GM23338 (cell line): ENCODE measurements around the gene ZFP14. TPM values are rescaled to one million over a fixed set of nuclear protein-coding genes. Genes with fewer than 3 reads are reported as not detected.

Experiments used
- ATAC-seq: fragments of 200-7000 bp; cut with Tn5 transposase; 3 replicates; pipeline ENCODE4 v1.9.1; 2020
- DNase-seq: peaks from one replicate; pipeline ENCODE4 v3.0.0-alpha.2; 2015; ENCODE audit warnings: low spot score
- H2AFZ ChIP-seq: fragments of 200-600 bp; sonication (generic); 2 replicates; pipeline ENCODE4 v1.8.0; 2016; ENCODE audit warnings: antibody characterized with exemption, mild to moderate bottlenecking, moderate library complexity
- H3F3A ChIP-seq: fragments of 200-600 bp; sonication (generic); replicated peaks from 2 replicates; pipeline ENCODE4 v1.8.0; 2017; ENCODE audit warnings: antibody characterized with exemption, mixed run types, low read depth
- H3K27ac ChIP-seq: fragments of 200-600 bp; sonication (generic); 2 replicates; pipeline ENCODE4 v1.6.1; 2016; ENCODE audit warnings: low read depth
- H3K27me3 ChIP-seq: fragments of 200-600 bp; sonication (generic); 2 replicates; pipeline ENCODE4 v1.8.0; 2016; ENCODE audit warnings: mild to moderate bottlenecking, mixed run types, moderate library complexity; ENCODE audit not compliant: insufficient read depth
- H3K36me3 ChIP-seq: fragments of 200-600 bp; sonication (generic); 2 replicates; pipeline ENCODE4 v1.8.0; 2016; ENCODE audit warnings: mild to moderate bottlenecking; ENCODE audit not compliant: insufficient read depth
- H3K4me1 ChIP-seq: fragments of 200-600 bp; sonication (generic); 2 replicates; pipeline ENCODE4 v1.8.0; 2016; ENCODE audit warnings: mild to moderate bottlenecking, moderate library complexity; ENCODE audit not compliant: insufficient read depth
- H3K4me2 ChIP-seq: fragments of 200-600 bp; sonication (generic); 2 replicates; pipeline ENCODE4 v1.7.1; 2017; ENCODE audit warnings: mixed run types
- H3K4me3 ChIP-seq: fragments of 200-600 bp; sonication (generic); 2 replicates; pipeline ENCODE4 v1.6.1; 2016; ENCODE audit warnings: mixed run types
- H3K79me2 ChIP-seq: fragments of 200-600 bp; sonication (generic); replicated peaks from 2 replicates; pipeline ENCODE4 v1.8.0; 2017; ENCODE audit warnings: mild to moderate bottlenecking; ENCODE audit not compliant: insufficient read depth
- H3K9me2 ChIP-seq: fragments of 200-600 bp; sonication (generic); 2 replicates; pipeline ENCODE4 v1.8.0; 2017; ENCODE audit not compliant: insufficient read depth
- H4K20me1 ChIP-seq: fragments of 200-600 bp; sonication (generic); replicated peaks from 2 replicates; pipeline ENCODE4 v1.8.0; 2017; ENCODE audit warnings: mild to moderate bottlenecking; ENCODE audit not compliant: insufficient read depth
- H3K27ac Mint-ChIP-seq: 2 replicates; pipeline ENCODE4 v1.8.0; 2020; ENCODE audit warnings: inconsistent platforms, mild to moderate bottlenecking, moderate library complexity, mixed read lengths
- H3K27me3 Mint-ChIP-seq: 3 replicates; pipeline ENCODE4 v1.8.0; 2022; ENCODE audit warnings: low read depth, mild to moderate bottlenecking, moderate library complexity, mixed read lengths, inconsistent platforms; ENCODE audit not compliant: insufficient read depth, poor library complexity
- H3K36me3 Mint-ChIP-seq: 3 replicates; pipeline ENCODE4 v1.8.0; 2021; ENCODE audit warnings: low read depth, mild to moderate bottlenecking, inconsistent platforms, moderate library complexity, mixed read lengths
- H3K4me1 Mint-ChIP-seq: 3 replicates; pipeline ENCODE4 v1.8.0; 2020; ENCODE audit warnings: mild to moderate bottlenecking, inconsistent platforms, mixed read lengths
- H3K4me3 Mint-ChIP-seq: 3 replicates; pipeline ENCODE4 v1.8.0; 2021; ENCODE audit warnings: moderate library complexity, mild to moderate bottlenecking, inconsistent platforms, mixed read lengths
- H3K9me3 Mint-ChIP-seq: 3 replicates; pipeline ENCODE4 v1.8.0; 2020; ENCODE audit warnings: moderate library complexity, mild to moderate bottlenecking, inconsistent platforms, mixed read lengths
- CREB1 ChIP-seq: fragments of 250-450 bp; sonication (Bioruptor Pico); IDR thresholded peaks from 2 replicates; pipeline ENCODE4 v1.5.0; 2020; ENCODE audit warnings: low read depth, mild to moderate bottlenecking, moderate library complexity
- EZH2 ChIP-seq: fragments of 200-600 bp; sonication (generic); IDR thresholded peaks from one replicate; pipeline ENCODE4 v1.8.0; 2017; ENCODE audit warnings: antibody characterized with exemption, mild to moderate bottlenecking, low read depth; ENCODE audit not compliant: unreplicated experiment
- EZH2phosphoT487 ChIP-seq: fragments of 200-600 bp; sonication (generic); IDR thresholded peaks from one replicate; pipeline ENCODE4 v1.8.1; 2018; ENCODE audit warnings: antibody characterized with exemption; ENCODE audit not compliant: unreplicated experiment
- JUNB ChIP-seq: IDR thresholded peaks from one replicate; pipeline ENCODE4 v1.6.1; 2016; ENCODE audit warnings: antibody characterized with exemption; ENCODE audit not compliant: unreplicated experiment
- NANOG ChIP-seq: IDR thresholded peaks from 2 replicates; pipeline ENCODE4 v1.6.1; 2016; ENCODE audit warnings: antibody characterized with exemption, borderline replicate concordance
- POLR2AphosphoS5 ChIP-seq: IDR thresholded peaks from 2 replicates; pipeline ENCODE4 v1.6.1; 2016; ENCODE audit warnings: antibody characterized with exemption, low read depth
- STAT1 ChIP-seq: IDR thresholded peaks from one replicate; pipeline ENCODE4 v1.6.1; 2016; ENCODE audit warnings: antibody characterized with exemption; ENCODE audit not compliant: unreplicated experiment
- ZNF114 ChIP-seq: fragments of 250-450 bp; sonication (Bioruptor Pico); IDR thresholded peaks from 2 replicates; pipeline ENCODE4 v1.5.0; 2020; ENCODE audit warnings: mild to moderate bottlenecking, moderate library complexity
- ZNF331 ChIP-seq: fragments of 250-450 bp; sonication (Bioruptor Pico); IDR thresholded peaks from 2 replicates; pipeline ENCODE4 v1.5.0; 2020; ENCODE audit warnings: low read depth, mild to moderate bottlenecking, moderate library complexity
- polyA plus RNA-seq: library from polyadenylated mRNA; unstranded; fragments of >200 nt; fragmentation: Nextera tagmentation; extraction: Ambion mirVana; gene quantifications from 2 replicates; pipeline ENCODE4 v1.2.1, GENCODE V29; 2016
- total RNA-seq: library from RNA; depleted of rRNA; stranded (reverse); fragments of >200 nt; shearing (Covaris generic); gene quantifications from 2 replicates; pipeline ENCODE4 v1.2.3, GENCODE V29; 2014
- TF ChIP-seq, protein P1 (sequence below): fragments of 250-450 bp; sonication (Bioruptor Pico); IDR thresholded peaks from 2 replicates; pipeline ENCODE4 v1.5.0; 2020; ENCODE audit warnings: mild to moderate bottlenecking, moderate library complexity
- TF ChIP-seq, protein P2 (sequence below), 2 experiments: fragments of 200-600 bp in 1 of 2; sonication (generic) in 1 of 2; conservative IDR thresholded peaks; 2 replicates each; pipeline versions ENCODE4 v1.5.1 to v1.6.1; 2016 to 2017; ENCODE audit warnings: antibody characterized with exemption in 2 of 2, low read depth in 2 of 2, mild to moderate bottlenecking in 2 of 2, moderate library complexity in 1 of 2
- TF ChIP-seq, protein P3 (sequence below): IDR thresholded peaks from 2 replicates; pipeline ENCODE4 v1.6.1; 2016; ENCODE audit warnings: antibody characterized with exemption
- TF ChIP-seq, protein P4 (sequence below): IDR thresholded peaks from one replicate; pipeline ENCODE4 v1.6.1; 2018; ENCODE audit warnings: antibody characterized with exemption; ENCODE audit not compliant: unreplicated experiment

ZFP14 gene
- total and polyA plus RNA-seq, 2 experiments from 2014 or later = 9.0 to 10.4 TPM

DNA sequence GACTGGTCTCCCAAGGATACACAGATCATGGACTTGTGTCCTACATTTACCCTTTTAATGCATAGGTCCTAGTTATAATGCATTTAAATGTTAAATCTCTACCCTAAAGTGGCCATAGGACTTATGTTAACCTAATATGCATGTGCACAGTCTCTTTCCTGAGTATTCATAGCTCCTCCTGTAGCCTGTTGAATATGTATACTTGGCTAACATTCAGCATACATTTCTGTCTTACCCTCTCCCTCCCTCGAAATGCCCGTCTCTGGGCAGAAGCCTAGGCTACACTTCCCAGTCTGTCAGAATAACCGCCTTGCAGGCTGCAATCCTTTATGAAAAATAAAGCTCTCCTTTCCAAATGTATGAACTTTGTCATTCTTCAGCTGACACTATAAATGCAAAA is 25.5 kb upstream of the ZFP14 start:
- peaks cover 31% of the 10 kb centered on the region for H3K36me3 ChIP-seq
- H3K4me1 ChIP-seq = no peaks in the 10 kb centered on the region
- no peaks in the 10 kb centered on the region for H3F3A ChIP-seq
- TF ChIP-seq, protein P1, sequence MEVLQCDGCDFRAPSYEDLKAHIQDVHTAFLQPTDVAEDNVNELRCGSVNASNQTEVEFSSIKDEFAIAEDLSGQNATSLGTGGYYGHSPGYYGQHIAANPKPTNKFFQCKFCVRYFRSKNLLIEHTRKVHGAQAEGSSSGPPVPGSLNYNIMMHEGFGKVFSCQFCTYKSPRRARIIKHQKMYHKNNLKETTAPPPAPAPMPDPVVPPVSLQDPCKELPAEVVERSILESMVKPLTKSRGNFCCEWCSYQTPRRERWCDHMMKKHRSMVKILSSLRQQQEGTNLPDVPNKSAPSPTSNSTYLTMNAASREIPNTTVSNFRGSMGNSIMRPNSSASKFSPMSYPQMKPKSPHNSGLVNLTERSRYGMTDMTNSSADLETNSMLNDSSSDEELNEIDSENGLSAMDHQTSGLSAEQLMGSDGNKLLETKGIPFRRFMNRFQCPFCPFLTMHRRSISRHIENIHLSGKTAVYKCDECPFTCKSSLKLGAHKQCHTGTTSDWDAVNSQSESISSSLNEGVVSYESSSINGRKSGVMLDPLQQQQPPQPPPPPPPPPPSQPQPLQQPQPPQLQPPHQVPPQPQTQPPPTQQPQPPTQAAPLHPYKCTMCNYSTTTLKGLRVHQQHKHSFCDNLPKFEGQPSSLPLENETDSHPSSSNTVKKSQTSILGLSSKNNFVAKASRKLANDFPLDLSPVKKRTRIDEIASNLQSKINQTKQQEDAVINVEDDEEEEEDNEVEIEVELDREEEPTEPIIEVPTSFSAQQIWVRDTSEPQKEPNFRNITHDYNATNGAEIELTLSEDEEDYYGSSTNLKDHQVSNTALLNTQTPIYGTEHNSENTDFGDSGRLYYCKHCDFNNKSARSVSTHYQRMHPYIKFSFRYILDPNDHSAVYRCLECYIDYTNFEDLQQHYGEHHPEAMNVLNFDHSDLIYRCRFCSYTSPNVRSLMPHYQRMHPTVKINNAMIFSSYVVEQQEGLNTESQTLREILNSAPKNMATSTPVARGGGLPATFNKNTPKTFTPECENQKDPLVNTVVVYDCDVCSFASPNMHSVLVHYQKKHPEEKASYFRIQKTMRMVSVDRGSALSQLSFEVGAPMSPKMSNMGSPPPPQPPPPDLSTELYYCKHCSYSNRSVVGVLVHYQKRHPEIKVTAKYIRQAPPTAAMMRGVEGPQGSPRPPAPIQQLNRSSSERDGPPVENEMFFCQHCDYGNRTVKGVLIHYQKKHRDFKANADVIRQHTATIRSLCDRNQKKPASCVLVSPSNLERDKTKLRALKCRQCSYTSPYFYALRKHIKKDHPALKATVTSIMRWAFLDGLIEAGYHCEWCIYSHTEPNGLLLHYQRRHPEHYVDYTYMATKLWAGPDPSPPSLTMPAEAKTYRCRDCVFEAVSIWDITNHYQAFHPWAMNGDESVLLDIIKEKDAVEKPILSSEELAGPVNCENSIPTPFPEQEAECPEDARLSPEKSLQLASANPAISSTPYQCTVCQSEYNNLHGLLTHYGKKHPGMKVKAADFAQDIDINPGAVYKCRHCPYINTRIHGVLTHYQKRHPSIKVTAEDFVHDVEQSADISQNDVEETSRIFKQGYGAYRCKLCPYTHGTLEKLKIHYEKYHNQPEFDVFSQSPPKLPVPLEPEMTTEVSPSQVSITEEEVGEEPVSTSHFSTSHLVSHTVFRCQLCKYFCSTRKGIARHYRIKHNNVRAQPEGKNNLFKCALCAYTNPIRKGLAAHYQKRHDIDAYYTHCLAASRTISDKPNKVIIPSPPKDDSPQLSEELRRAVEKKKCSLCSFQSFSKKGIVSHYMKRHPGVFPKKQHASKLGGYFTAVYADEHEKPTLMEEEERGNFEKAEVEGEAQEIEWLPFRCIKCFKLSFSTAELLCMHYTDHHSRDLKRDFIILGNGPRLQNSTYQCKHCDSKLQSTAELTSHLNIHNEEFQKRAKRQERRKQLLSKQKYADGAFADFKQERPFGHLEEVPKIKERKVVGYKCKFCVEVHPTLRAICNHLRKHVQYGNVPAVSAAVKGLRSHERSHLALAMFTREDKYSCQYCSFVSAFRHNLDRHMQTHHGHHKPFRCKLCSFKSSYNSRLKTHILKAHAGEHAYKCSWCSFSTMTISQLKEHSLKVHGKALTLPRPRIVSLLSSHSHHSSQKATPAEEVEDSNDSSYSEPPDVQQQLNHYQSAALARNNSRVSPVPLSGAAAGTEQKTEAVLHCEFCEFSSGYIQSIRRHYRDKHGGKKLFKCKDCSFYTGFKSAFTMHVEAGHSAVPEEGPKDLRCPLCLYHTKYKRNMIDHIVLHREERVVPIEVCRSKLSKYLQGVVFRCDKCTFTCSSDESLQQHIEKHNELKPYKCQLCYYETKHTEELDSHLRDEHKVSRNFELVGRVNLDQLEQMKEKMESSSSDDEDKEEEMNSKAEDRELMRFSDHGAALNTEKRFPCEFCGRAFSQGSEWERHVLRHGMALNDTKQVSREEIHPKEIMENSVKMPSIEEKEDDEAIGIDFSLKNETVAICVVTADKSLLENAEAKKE (CRISPR knock-in tag) = no peak
- TF ChIP-seq ZNF331 (no peak), ZNF114 (CRISPR knock-in tag) (no peak), CREB1 (CRISPR knock-in tag) (no peak), EZH2phosphoT487 (no peak), POLR2AphosphoS5 (no peak), JUNB (no peak), EZH2 (no peak), NANOG (no peak), STAT1 (no peak)
- TF ChIP-seq, protein P2, sequence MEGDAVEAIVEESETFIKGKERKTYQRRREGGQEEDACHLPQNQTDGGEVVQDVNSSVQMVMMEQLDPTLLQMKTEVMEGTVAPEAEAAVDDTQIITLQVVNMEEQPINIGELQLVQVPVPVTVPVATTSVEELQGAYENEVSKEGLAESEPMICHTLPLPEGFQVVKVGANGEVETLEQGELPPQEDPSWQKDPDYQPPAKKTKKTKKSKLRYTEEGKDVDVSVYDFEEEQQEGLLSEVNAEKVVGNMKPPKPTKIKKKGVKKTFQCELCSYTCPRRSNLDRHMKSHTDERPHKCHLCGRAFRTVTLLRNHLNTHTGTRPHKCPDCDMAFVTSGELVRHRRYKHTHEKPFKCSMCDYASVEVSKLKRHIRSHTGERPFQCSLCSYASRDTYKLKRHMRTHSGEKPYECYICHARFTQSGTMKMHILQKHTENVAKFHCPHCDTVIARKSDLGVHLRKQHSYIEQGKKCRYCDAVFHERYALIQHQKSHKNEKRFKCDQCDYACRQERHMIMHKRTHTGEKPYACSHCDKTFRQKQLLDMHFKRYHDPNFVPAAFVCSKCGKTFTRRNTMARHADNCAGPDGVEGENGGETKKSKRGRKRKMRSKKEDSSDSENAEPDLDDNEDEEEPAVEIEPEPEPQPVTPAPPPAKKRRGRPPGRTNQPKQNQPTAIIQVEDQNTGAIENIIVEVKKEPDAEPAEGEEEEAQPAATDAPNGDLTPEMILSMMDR (conservative IDR thresholded peaks at IDR 0.05; ENCODE audit: low read depth in 2 of 2) = no peak
- TF ChIP-seq, protein P3, sequence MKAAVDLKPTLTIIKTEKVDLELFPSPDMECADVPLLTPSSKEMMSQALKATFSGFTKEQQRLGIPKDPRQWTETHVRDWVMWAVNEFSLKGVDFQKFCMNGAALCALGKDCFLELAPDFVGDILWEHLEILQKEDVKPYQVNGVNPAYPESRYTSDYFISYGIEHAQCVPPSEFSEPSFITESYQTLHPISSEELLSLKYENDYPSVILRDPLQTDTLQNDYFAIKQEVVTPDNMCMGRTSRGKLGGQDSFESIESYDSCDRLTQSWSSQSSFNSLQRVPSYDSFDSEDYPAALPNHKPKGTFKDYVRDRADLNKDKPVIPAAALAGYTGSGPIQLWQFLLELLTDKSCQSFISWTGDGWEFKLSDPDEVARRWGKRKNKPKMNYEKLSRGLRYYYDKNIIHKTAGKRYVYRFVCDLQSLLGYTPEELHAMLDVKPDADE = no peak
- TF ChIP-seq, protein P4, sequence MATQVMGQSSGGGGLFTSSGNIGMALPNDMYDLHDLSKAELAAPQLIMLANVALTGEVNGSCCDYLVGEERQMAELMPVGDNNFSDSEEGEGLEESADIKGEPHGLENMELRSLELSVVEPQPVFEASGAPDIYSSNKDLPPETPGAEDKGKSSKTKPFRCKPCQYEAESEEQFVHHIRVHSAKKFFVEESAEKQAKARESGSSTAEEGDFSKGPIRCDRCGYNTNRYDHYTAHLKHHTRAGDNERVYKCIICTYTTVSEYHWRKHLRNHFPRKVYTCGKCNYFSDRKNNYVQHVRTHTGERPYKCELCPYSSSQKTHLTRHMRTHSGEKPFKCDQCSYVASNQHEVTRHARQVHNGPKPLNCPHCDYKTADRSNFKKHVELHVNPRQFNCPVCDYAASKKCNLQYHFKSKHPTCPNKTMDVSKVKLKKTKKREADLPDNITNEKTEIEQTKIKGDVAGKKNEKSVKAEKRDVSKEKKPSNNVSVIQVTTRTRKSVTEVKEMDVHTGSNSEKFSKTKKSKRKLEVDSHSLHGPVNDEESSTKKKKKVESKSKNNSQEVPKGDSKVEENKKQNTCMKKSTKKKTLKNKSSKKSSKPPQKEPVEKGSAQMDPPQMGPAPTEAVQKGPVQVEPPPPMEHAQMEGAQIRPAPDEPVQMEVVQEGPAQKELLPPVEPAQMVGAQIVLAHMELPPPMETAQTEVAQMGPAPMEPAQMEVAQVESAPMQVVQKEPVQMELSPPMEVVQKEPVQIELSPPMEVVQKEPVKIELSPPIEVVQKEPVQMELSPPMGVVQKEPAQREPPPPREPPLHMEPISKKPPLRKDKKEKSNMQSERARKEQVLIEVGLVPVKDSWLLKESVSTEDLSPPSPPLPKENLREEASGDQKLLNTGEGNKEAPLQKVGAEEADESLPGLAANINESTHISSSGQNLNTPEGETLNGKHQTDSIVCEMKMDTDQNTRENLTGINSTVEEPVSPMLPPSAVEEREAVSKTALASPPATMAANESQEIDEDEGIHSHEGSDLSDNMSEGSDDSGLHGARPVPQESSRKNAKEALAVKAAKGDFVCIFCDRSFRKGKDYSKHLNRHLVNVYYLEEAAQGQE = no peak
- H3K27ac Mint-ChIP-seq = no peak overlapping the region
- no peak for ATAC-seq
- no peaks in the 10 kb centered on the region for H3K27me3 ChIP-seq
- H4K20me1 ChIP-seq = peaks cover 3% of the 10 kb centered on the region; the same call in 1 of the 2 replicates
- no peak overlapping the region for H3K4me3 ChIP-seq
- peaks cover 81% of the 10 kb centered on the region for H3K36me3 Mint-ChIP-seq
- peaks cover 6% of the 10 kb centered on the region; the same call in 2 of the 3 replicates for H3K9me3 Mint-ChIP-seq
- no peaks in the 10 kb centered on the region for H3K4me1 Mint-ChIP-seq
- DNase-seq = no peak
- H2AFZ ChIP-seq = no peak overlapping the region
- H3K27ac ChIP-seq = no peak overlapping the region
- no peak overlapping the region for H3K4me3 Mint-ChIP-seq
- H3K79me2 ChIP-seq = peaks cover 4% of the 10 kb centered on the region; the same call in 1 of the 2 replicates
- H3K9me2 ChIP-seq = no peaks in the 10 kb centered on the region
- H3K4me2 ChIP-seq = no peak overlapping the region
- H3K27me3 Mint-ChIP-seq = peaks cover 6% of the 10 kb centered on the region
